HG03460 (cell line): Measurements from ENCODE around the gene TH.

Experiments
- ATAC-seq: cut with Tn5 transposase; IDR thresholded peaks from one replicate; pipeline ENCODE4 v1.9.1; 2021; ENCODE audit not compliant: unreplicated experiment

TH gene

GRCh38 chr11:2163428-2163978 lies 8.1 kb downstream of the TH start:
- ATAC-seq: no peak

- no peak for ATAC-seq
These were observed 10.8 kb downstream of the TH start, which contains the start of gene INS for GRCh38 chr11:2160736-2161259. Gene INS (minus strand): TSS chr11:2161209. CDS start chr11:2160971, 238 bp downstream.

- no peak for ATAC-seq
These were observed 11.8 kb downstream of the TH start for GRCh38 chr11:2159536-2160413.

- ATAC-seq: no peak
These were observed 12.6 kb downstream of the TH start for GRCh38 chr11:2158966-2159365.

GRCh38 chr11:2158296-2158737 lies 13.3 kb downstream of the TH start:
- no peak for ATAC-seq

GRCh38 chr11:2157294-2158040 lies 14.1 kb downstream of the TH start:
- ATAC-seq: no peak

- no peak for ATAC-seq
These were observed 15.0 kb downstream of the TH start for GRCh38 chr11:2156416-2157182.

GRCh38 chr11:2155511-2155910 lies 16.1 kb downstream of the TH start:
- ATAC-seq: no peak

GRCh38 chr11:2154889-2155288 lies 16.7 kb downstream of the TH start:
- ATAC-seq: no peak

- ATAC-seq: no peak
These were observed 17.4 kb downstream of the TH start for GRCh38 chr11:2154195-2154585.

GRCh38 chr11:2153581-2154194 lies 17.9 kb downstream of the TH start:
- ATAC-seq: no peak

- no peak for ATAC-seq
These were observed 19.9 kb downstream of the TH start for GRCh38 chr11:2151500-2152257.

GRCh38 chr11:2149864-2150847 lies 21.5 kb downstream of the TH start:
- no peak for ATAC-seq

- no peak for ATAC-seq
These were observed 22.2 kb downstream of the TH start for GRCh38 chr11:2149460-2149859.

GRCh38 chr11:2148595-2148994 lies 23.0 kb downstream of the TH start:
- ATAC-seq: no peak

GRCh38 chr11:2147391-2147790 lies 24.2 kb downstream of the TH start:
- ATAC-seq: no peak

GRCh38 chr11:2146051-2146450 lies 25.6 kb downstream of the TH start:
- no peak for ATAC-seq

- no peak for ATAC-seq
These were observed 26.9 kb downstream of the TH start for GRCh38 chr11:2144544-2145248.
